Right renal cortex interstitium (tissue), 3 donors: Measurements from ENCODE around the gene FADS1. TPM values are rescaled to one million over a fixed set of nuclear protein-coding genes. Genes with fewer than 3 reads are reported as not detected.

Experiments used
- DNase-seq, 3 donors: peaks; one replicate each; pipeline ENCODE4 v3.0.0-alpha.2; 2013; ENCODE audit warnings: low read depth in 3 of 3, low spot score in 2 of 3
- polyA plus RNA-seq, 3 donors: library from polyadenylated mRNA; unstranded; fragments of 120-200 nt; gene quantifications; one replicate each; pipeline ENCODE4 v1.2.1, GENCODE V29; 2013; ENCODE audit not compliant: insufficient read length in 3 of 3

Gene FADS1
- polyA plus RNA-seq, 3 donors, result 37.9 to 45.4 (median 40.4) TPM

GRCh38 chr11:61828629-61829407 lies 12.0 kb upstream of the FADS1 start:
- peak in 1 of 3 donors; percentile 30 for DNase-seq

GRCh38 chr11:61828379-61828628 lies 11.5 kb upstream of the FADS1 start:
- DNase-seq, result no peak

- DNase-seq, result peak in 2 of 3 donors; percentile 81 to 85
Observed at GRCh38 chr11:61827571-61828378, 11.0 kb upstream of the FADS1 start, which contains the start of gene FADS2. Gene FADS2 (plus strand): TSS chr11:61828300. CDS start chr11:61828391, 91 bp downstream.

- DNase-seq, result no peak
Observed at GRCh38 chr11:61826930-61827570, 10.2 kb upstream of the FADS1 start.

DNA sequence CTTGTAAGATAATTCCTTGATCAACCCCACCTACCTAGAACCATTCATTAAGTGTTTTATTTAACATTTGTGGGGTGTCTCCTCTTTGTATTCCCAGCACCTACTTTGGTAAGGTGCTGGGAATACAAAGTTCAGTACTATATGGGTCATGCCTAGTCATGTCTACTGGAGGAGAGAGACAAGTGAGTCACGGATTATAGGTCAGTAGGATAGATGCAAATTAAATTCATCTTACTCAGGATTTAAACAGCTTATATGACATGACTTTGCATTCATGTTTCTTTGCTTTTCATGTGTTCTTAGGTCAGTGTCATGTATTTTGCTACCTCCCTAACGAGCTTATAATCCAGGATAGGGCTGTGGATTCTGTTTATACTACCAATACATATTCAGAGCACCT lies 3.4 kb upstream of the FADS1 start:
- DNase-seq, result no peak

DNA sequence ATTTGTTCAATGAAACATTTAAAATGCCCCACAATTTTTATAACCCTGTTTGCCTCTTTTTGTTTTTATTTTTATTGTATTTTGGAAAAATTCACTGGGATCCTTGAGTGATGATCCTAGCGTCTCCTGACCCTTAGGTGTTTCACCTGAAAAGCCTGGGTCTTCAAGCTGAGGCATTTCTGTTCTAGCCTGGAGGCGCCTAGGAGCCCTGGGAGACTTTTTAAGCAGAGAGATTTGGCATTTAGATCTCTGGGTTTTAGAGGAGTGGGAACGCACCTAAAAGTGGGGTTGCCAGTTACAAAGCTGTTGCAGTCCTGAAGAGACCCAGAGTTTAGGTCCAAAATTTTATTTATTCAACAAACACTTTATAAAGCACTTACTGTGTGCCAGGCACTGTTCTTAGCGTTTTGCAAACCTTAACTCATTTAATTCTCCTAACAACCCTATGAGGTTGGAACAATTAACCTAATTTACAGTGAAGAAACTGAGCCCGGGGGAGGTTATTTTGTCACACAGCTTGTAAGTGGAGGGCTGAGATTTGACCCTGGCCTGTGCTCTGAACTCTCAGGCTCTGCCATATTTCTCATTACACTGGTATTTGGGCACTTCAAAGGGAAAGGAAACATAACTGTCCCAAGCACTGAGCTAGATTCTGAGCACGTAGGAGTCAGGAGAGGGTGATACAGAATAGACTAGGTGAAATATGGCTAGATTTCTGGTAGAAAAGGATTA lies 834 bp upstream of the FADS1 start:
- DNase-seq, result no peak

DNA sequence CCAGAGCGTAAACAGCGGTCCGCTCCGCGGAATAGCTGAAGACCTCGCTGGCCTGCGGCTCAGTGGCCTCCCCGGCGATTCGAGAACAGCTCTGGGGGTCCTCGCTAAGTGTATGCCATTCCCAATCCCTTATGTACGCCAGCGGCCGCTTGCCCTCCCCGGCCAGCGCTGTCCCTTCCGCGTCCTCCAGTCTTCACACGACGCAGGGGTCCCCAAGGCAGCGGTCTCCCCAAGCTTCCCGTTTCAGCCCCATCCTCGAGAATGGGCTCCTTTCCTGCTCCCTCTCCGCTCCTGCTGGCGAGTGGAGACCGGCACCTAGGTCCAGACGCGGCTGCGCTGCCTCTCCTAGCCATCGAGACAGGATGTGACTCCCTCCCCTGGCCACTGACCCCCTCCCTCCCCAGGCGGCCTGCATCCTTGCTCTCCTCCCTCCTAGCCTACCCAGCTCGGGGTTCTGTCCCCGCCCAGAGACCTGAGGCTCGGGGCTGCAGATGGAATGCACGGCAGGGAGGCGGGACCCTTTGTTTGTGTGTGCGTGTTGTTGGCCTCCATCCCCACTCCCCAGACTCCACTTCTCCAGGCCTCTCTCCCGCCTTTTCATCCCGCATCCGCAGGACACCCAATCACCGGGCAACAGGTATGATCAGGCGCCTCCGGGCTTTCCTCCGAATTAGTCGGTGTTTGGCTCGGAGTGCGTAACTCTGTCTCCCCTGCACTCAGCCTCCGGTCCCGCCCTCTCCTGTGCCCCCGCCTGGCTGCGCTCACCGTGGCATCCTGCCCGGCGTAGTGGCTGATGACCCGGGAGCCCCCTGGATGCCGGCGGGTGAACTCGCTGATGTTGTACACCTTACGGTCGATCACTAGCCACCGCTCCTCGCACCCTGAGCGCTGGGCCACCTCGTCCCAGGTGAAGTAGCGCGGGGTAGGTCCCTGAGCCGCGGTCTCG lies 740 bp downstream of the FADS1 start:
- DNase-seq, result peak in 1 of 3 donors; percentile 50

GRCh38 chr11:61814958-61815789 lies 1.6 kb downstream of the FADS1 start:
- DNase-seq, result peak in 1 of 3 donors; percentile 87

GRCh38 chr11:61814247-61814957 lies 2.4 kb downstream of the FADS1 start:
- no peak for DNase-seq

- DNase-seq, result no peak
Observed at GRCh38 chr11:61812736-61813411, 3.9 kb downstream of the FADS1 start.

DNA sequence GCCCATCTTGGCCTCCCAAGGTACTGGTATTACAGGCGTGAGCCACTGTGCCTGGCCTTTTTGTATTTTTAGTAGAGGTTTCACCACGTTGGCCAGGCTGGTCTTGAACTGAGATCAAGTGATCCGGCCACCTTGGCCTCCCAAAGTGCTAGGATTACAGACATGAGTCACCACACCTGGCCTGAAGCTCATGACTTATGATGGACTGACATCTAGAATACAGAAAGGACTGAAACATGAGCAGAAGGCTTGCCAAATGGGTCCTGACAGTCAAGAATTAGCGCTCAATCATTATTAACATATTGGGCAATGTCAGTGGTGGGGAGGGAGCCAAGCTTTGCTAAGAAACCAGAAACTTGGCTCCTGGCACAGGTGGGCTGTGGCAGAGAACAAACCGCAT lies 5.0 kb downstream of the FADS1 start:
- DNase-seq, result no peak

- DNase-seq, result no peak
Observed at GRCh38 chr11:61810671-61811175, 6.1 kb downstream of the FADS1 start.

DNA sequence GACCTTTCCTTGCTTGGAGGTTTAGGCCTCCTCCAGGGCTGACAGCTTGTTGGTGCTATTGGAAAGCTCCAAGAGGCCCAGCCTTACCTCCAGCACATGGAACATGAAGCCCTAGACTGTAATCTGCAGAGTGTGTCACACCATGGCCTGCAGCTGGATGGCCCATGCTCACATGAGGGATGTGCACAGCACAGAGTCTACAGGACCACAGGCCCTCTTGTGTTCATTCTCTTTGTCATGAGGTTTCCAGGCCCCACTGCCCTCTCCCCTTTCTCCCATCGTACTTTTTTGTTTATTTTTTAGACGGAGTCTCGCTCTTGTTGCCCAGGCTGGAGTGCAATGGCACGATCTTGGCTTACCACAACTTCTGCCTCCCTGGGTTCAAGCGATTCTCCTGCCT lies 10.0 kb downstream of the FADS1 start:
- no peak for DNase-seq

- DNase-seq, result no peak
Observed at GRCh38 chr11:61805146-61805545, 11.7 kb downstream of the FADS1 start.

DNA sequence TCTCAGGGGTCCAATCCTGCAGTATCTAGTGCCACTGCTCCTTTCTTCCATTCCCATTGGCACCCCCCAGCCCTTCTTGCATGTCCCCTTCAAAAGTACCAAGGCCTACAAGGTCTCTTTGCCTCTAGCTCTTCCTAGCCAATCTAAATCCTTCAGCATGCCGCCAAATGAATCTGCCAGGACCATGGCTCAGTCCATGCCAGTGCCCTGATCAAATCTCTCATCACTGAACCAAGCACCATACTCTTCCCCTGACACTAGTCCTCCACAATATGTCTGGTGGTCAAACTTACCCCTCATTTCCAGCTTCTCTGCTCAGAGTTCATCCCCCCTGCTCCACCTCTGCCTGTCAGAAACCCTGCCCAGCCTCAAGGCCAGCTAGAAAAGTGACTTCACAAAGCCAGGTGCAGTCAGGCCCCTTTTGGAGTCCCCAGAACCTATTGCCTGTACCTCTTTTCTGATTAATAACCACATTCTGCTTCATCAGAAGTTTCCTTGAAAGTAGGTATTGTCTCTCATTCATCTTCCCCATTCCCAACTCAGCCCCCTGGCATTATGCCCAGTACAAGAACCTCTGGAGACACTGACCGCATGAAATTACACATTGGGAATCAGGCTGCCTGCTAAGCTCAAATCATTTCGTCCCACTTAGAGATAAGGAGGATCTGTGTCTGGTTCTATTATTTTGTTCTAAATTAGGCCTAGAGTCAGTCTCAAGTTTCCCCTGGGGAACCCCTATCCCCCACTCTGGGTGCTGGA lies 12.7 kb downstream of the FADS1 start:
- no peak for DNase-seq

GRCh38 chr11:61802605-61803004 lies 14.2 kb downstream of the FADS1 start:
- no peak for DNase-seq
